ENCODE measurements around the gene UBE2E3.

The UBE2E3 gene

DNA sequence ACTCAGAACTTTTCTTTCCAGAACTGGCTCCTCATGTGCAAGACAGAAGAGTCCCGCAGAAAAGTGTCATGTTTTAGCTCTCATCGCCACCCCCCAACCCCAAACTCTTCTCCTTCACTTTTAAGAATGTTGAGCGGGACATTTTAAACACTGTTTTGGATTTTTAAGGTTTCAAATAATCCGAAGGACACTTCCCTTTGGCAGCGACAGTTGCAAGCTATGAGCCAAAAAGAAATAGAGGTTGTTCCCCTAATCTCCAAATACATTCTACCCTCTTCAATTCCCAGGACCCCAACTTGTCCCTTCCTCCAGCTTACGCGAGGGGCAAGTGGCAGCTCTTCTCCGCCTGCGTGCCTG is 678 bp upstream of the UBE2E3 start:
- DNase-seq, result no peak

DNA sequence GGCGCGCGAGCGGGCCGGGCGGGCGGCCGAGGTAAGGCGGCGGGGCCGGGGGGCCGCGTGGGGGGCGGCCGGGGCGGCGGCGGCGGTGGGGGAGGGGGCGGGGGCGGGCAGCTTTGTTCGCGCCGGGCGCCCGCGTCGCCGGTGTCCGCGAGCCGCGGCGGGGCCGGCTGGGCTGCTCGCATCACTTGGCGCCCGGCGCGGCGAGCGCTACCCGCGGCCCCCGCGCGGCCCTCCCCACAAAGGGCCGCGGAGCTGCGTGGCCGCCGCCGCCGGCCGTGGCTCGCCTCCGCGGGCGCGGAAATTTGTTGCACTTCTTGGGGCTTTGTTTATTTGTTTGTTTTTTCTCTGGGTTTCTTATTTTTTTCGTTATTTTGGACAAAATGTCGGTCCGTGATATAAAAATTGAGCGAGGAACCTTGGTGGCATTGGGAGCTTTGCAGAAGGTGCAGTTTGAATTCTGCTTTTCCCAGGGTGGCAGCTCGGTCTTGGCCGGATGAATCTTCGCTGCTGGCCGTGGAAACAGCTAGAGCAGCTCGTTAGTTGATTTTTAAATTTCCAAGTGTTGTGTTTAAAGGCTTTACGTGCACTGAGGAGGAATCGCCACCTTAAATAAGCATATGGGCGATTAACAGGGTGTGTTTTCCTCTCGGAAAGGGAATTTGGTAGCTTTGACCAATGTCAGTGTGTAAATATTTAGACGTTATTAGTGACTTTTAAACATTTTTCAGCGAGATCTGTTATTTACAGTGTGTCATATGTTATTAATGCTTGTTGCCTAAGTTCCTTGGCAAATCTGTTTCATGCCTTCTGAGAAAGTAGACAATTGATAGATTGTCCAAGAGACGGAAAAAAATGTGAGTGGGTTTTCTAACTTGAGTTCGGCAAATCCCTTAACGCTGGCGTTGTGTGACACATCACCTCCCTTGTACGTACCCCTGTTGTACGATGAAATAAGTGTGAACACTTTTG is 822 bp downstream of the UBE2E3 start:
- DNase-seq, result peak; percentile 37

- DNase-seq, result peak; percentile 59
These were observed 3.2 kb downstream of the UBE2E3 start for GRCh38 chr2:180983468-180984242.

GRCh38 chr2:180985771-180986395 is 5.5 kb downstream of the UBE2E3 start:
- DNase-seq, result no peak

DNA sequence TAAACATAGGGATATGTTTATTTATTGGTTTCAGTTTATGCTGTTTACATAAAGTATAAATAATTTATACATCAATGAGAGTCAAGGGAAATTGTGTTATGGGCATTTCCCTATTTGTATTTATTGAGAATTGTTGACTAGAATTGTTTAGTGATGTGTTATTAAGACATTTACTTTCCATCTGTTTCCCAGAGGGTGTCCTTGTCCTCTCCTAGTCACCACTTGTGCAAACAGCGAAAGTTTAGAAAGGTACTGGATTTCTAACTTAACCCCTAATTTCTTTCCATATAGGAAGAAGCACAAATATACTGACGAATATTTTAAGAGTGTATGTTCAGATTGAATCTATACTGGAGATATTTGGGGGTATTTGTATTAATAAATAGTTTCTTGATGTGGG is 6.7 kb downstream of the UBE2E3 start:
- no peak for DNase-seq

DNA sequence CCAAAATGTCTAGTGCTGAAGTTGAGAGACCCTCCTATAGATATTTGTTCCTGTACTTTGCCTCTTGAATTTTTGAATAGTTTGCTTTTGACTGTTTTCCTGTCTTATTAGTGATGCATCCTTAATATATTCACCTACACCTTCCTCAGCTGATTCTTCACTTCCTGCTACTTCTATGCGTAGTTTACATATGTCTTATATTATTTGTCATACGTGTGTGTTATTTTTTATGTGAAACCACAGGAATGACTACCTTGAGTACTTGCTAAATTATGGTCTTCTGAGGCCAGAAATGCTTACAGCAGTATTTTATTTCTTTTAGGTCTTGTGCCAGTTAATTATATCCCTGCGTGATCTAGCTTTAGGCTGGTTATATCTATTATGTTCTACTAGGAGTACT is 9.9 kb downstream of the UBE2E3 start:
- DNase-seq, result no peak

DNA sequence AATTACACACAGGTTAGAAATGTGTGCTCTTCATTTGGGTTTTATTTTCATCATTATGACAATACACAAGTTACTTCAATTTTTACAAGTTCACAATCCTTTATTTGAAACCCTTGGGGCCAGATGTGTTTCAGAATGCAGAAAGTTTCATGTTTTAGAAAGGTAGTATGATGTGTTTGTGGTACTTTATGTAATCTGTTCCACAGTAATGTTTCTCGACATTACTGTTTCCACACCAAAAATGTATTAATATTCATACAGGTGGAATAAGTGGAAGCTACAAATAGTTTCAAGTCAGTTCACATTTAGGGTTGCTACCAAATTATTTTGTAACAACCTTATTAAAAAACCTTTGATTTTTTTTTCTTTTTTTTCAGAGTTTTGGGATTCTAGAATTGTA is 10.4 kb downstream of the UBE2E3 start:
- DNase-seq, result no peak

DNA sequence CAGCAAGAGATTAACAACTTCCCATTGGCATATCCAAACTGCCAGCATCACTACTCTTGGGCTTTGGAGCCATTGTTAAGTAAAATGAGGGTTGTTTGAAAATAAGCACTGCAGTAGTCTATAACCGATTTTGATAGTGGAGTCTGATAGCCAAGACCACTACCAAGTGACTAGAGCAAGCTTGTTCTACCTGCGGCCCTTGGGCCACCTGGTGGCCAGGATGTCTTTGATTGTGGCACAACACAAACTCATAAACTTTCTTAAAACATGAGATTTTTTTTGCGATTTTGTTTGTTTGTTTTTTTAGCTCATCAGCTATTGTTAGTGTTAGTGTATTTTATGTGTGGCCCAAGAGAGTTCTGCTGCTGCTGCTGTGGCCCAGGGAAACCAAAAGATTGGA is 11.0 kb downstream of the UBE2E3 start:
- DNase-seq, result no peak

GRCh38 chr2:180991820-180992219 is 11.4 kb downstream of the UBE2E3 start:
- DNase-seq, result no peak

DNA sequence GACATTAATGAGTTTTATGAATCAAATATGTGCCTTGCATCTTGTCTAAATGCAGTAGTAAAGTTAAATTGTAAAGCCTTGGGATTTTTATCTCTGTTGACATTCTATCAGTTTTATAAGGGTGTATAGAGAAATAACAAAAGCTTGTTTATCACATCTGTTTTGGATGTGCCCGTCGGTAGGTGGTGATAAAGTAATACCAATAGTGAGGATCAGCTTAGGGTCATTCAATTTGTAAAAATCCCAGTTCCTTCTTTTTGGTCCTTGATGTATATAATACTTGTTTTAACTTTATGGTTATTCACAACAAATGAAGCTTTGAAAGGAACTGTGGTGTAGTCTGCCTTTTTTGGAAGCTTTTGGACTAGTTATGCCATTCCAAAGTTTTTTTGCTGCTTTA is 12.6 kb downstream of the UBE2E3 start:
- no peak for DNase-seq

DNA sequence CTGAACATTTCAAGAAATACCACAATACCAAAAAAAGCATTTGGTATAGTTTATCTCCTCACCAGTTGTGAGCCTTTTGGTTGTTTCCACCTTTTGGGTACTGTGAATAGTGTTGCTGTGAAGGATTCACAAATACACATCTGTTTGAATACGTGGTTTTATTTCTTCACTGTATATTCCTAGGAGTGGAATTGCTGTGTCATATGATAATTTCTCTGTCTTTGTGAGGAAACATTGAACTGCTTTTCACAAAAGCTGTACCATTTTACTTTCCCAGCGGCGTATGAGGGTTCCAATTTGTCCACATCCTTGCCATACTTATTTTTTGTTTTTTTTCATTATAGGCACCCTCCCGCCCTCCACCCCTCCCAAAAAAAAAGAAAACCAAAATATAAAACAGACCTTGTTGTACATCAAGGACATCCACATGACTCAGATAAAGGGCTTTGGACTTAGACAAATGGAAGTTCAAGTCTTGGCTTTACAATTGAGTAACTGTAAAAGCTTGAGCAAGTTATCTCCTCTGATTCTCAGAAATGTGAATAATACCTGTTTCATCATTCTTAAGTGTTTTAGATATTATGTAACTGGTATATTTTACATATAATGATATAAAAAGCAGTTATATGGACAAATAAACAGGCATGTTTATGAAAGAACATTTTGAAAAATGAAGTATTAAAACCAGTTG is 19.0 kb downstream of the UBE2E3 start:
- DNase-seq, result no peak

GRCh38 chr2:181004647-181005325 is 24.4 kb downstream of the UBE2E3 start:
- DNase-seq, result no peak

DNA sequence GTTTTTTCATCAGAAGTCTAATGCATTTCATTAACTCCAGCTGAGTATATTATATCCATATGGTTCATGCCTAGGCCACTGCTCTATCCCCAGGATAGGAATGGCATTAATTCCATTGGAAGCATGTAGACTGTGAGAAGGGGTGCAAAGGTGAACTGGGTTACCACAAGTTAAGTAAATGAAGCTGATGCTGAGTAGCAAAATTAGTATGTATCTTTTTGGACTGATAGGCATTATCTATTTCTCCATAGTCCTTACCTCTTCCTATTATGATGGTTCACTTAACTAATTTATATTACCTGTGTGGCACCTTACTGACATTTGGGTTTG is 24.9 kb downstream of the UBE2E3 start:
- DNase-seq, result no peak

GRCh38 chr2:181005809-181006208 is 25.4 kb downstream of the UBE2E3 start:
- DNase-seq, result no peak

DNA sequence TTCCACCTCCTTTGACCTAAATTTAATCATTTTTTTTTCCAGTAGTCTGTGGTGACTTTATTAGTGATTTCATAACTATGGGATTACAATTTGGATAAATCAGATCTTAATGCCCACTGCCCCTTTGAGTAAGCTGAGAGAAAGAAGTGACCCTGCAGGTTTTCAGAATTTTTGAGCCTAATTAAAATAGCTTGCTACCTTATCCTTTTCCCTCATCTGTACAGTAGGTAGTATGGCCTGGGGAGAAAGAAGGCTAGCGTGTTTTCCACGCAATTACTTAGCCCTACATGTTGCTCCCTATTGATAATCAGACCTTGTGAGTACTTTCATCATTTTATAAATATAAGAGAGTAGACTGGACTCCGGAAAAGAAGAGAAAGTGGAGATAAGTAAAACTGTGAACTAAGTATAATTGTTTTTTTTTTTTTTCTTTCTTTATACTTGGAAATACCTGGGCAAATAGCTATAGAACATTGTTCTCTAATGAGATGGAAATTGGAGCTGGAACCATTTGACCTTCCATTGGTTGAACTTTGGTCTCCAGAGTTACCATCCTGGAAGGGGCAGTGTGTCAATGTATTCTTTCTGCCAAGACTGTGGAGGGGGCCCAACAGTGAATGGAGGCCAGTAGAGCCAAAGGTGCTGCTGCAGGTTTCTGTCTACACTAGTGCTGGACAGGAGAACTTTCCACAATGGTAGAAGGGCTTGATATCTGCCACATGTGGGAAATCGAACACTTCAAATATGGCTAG is 26.9 kb downstream of the UBE2E3 start:
- DNase-seq, result no peak

DNA sequence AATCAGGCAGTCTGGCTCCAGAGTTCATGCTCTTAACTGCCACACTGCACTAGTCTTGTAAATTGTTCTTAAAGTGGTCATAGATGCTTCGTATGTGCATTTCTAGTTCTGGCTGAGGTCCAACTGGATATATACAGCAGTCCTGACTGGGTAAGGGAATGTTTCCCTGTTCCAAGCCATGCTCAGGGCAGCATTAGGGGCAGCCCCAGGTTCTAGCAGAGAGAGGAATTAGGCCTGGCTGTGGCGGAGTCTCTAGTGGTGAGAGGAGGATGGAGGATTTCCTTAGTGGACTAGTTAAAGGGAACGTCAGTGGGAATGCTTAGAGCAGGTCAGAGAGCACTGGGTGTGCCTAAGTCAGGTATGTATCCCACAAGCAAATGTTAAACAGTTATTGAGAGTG is 28.0 kb downstream of the UBE2E3 start:
- DNase-seq, result no peak

DNA sequence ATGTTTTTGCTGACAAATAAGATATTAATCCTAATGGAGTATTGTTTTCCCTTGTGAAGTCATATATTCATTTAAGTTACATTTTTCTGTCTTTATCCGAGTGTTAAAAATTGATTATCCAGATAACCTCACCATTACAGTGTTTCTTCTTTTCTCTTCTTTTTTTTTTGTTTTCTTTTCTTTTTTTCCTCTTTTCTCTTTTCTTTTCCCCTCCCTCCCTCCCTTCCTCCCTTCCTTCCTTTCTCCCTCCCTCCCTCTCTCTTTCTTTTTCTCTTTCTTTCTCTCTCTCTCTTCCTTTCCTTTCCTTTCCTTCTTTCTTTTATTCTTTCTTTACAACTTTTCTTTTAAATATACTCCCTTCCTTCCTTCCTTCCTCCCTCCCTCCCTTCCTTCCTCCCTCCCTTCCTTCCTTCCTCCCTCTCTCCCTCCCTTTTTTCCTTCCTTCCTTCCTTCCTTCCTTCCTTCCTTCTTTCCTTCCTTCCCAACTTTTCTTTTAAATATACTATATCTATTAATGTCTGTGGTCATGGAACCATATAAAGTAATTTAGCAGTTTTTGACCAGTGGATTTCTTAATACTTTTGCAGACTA is 40.9 kb downstream of the UBE2E3 start:
- no peak for DNase-seq

DNA sequence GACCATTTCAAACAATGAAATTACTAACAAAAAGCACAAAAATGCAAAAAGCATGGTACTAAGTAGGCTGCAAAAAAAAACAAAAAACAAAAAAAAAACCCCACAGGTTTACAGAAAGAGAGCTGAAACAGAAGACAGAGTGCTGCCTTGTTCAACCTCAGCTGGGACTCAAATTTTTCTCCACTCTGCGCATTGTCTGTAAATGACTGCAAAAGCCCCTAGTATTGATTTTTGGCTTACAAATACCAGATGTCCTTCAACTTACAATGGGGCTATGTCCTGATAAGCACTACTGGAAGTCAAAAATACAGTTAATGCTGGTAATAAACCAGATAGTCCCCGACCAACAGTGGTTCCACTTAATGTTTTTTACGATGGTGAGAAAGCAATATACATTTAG is 42.2 kb downstream of the UBE2E3 start:
- no peak for DNase-seq

DNA sequence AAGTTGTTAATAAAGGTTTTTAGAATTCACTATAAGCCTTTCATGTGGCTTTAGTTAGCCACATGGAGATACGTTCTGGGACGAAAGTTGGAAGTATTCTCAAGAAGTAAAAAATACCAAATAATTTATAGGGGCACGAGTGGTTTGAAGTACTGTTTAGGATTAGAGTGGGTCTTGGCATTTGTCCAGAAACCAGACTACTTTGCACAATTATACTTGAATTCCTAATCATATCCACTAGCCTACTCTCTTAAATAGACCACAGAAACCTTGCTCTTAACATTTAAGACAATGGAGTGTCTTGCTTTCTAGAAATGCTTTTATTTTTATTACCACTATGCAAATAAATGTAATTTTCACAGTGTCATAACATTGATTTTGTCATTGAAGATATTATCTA is 44.6 kb downstream of the UBE2E3 start:
- peak; percentile 22 for DNase-seq

DNA sequence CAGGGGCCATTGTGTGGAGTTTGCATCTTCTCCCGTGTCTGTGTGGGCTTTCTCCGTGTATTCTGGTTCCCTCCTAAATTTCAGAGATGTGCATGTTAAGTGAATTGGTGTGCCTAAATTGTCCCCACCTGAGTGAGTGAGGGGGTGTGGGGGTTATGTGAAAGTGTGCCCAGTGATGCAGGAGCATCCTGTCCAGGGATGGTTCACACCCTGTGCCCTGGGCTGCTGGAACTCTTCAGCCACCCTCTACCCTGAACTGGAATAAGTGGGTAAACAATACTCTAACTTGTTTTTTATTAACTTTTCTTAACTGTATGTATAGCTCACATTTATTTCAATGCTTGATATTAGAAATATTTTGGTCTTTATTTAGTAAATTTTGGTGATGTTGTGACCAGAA is 56.0 kb downstream of the UBE2E3 start:
- DNase-seq, result no peak

GRCh38 chr2:181036848-181037603 is 56.6 kb downstream of the UBE2E3 start:
- no peak for DNase-seq
